GM23338 (cell line): ENCODE results near the gene EXOSC1. TPM values are rescaled to one million over a fixed set of nuclear protein-coding genes. Genes with fewer than 3 reads are reported as not detected.

Experiments used
- ATAC-seq: fragments of 200-7000 bp; cut with Tn5 transposase; 3 replicates; pipeline ENCODE4 v1.9.1; 2020
- DNase-seq: peaks from one replicate; pipeline ENCODE4 v3.0.0-alpha.2; 2015; ENCODE audit warnings: low spot score
- H2AFZ ChIP-seq: fragments of 200-600 bp; sonication (generic); 2 replicates; pipeline ENCODE4 v1.8.0; 2016; ENCODE audit warnings: antibody characterized with exemption, mild to moderate bottlenecking, moderate library complexity
- H3F3A ChIP-seq: fragments of 200-600 bp; sonication (generic); replicated peaks from 2 replicates; pipeline ENCODE4 v1.8.0; 2017; ENCODE audit warnings: antibody characterized with exemption, mixed run types, low read depth
- H3K27ac ChIP-seq: fragments of 200-600 bp; sonication (generic); 2 replicates; pipeline ENCODE4 v1.6.1; 2016; ENCODE audit warnings: low read depth
- H3K27me3 ChIP-seq: fragments of 200-600 bp; sonication (generic); 2 replicates; pipeline ENCODE4 v1.8.0; 2016; ENCODE audit warnings: mild to moderate bottlenecking, mixed run types, moderate library complexity; ENCODE audit not compliant: insufficient read depth
- H3K36me3 ChIP-seq: fragments of 200-600 bp; sonication (generic); 2 replicates; pipeline ENCODE4 v1.8.0; 2016; ENCODE audit warnings: mild to moderate bottlenecking; ENCODE audit not compliant: insufficient read depth
- H3K4me1 ChIP-seq: fragments of 200-600 bp; sonication (generic); 2 replicates; pipeline ENCODE4 v1.8.0; 2016; ENCODE audit warnings: mild to moderate bottlenecking, moderate library complexity; ENCODE audit not compliant: insufficient read depth
- H3K4me2 ChIP-seq: fragments of 200-600 bp; sonication (generic); 2 replicates; pipeline ENCODE4 v1.7.1; 2017; ENCODE audit warnings: mixed run types
- H3K4me3 ChIP-seq: fragments of 200-600 bp; sonication (generic); 2 replicates; pipeline ENCODE4 v1.6.1; 2016; ENCODE audit warnings: mixed run types
- H3K79me2 ChIP-seq: fragments of 200-600 bp; sonication (generic); replicated peaks from 2 replicates; pipeline ENCODE4 v1.8.0; 2017; ENCODE audit warnings: mild to moderate bottlenecking; ENCODE audit not compliant: insufficient read depth
- H3K9me2 ChIP-seq: fragments of 200-600 bp; sonication (generic); 2 replicates; pipeline ENCODE4 v1.8.0; 2017; ENCODE audit not compliant: insufficient read depth
- H4K20me1 ChIP-seq: fragments of 200-600 bp; sonication (generic); replicated peaks from 2 replicates; pipeline ENCODE4 v1.8.0; 2017; ENCODE audit warnings: mild to moderate bottlenecking; ENCODE audit not compliant: insufficient read depth
- H3K27ac Mint-ChIP-seq: 2 replicates; pipeline ENCODE4 v1.8.0; 2020; ENCODE audit warnings: inconsistent platforms, mild to moderate bottlenecking, moderate library complexity, mixed read lengths
- H3K27me3 Mint-ChIP-seq: 3 replicates; pipeline ENCODE4 v1.8.0; 2022; ENCODE audit warnings: low read depth, mild to moderate bottlenecking, moderate library complexity, mixed read lengths, inconsistent platforms; ENCODE audit not compliant: insufficient read depth, poor library complexity
- H3K36me3 Mint-ChIP-seq: 3 replicates; pipeline ENCODE4 v1.8.0; 2021; ENCODE audit warnings: low read depth, mild to moderate bottlenecking, inconsistent platforms, moderate library complexity, mixed read lengths
- H3K4me1 Mint-ChIP-seq: 3 replicates; pipeline ENCODE4 v1.8.0; 2020; ENCODE audit warnings: mild to moderate bottlenecking, inconsistent platforms, mixed read lengths
- H3K4me3 Mint-ChIP-seq: 3 replicates; pipeline ENCODE4 v1.8.0; 2021; ENCODE audit warnings: moderate library complexity, mild to moderate bottlenecking, inconsistent platforms, mixed read lengths
- H3K9me3 Mint-ChIP-seq: 3 replicates; pipeline ENCODE4 v1.8.0; 2020; ENCODE audit warnings: moderate library complexity, mild to moderate bottlenecking, inconsistent platforms, mixed read lengths
- CREB1 ChIP-seq: fragments of 250-450 bp; sonication (Bioruptor Pico); IDR thresholded peaks from 2 replicates; pipeline ENCODE4 v1.5.0; 2020; ENCODE audit warnings: low read depth, mild to moderate bottlenecking, moderate library complexity
- EZH2 ChIP-seq: fragments of 200-600 bp; sonication (generic); IDR thresholded peaks from one replicate; pipeline ENCODE4 v1.8.0; 2017; ENCODE audit warnings: antibody characterized with exemption, mild to moderate bottlenecking, low read depth; ENCODE audit not compliant: unreplicated experiment
- EZH2phosphoT487 ChIP-seq: fragments of 200-600 bp; sonication (generic); IDR thresholded peaks from one replicate; pipeline ENCODE4 v1.8.1; 2018; ENCODE audit warnings: antibody characterized with exemption; ENCODE audit not compliant: unreplicated experiment
- JUNB ChIP-seq: IDR thresholded peaks from one replicate; pipeline ENCODE4 v1.6.1; 2016; ENCODE audit warnings: antibody characterized with exemption; ENCODE audit not compliant: unreplicated experiment
- POLR2AphosphoS5 ChIP-seq: IDR thresholded peaks from 2 replicates; pipeline ENCODE4 v1.6.1; 2016; ENCODE audit warnings: antibody characterized with exemption, low read depth
- STAT1 ChIP-seq: IDR thresholded peaks from one replicate; pipeline ENCODE4 v1.6.1; 2016; ENCODE audit warnings: antibody characterized with exemption; ENCODE audit not compliant: unreplicated experiment
- ZNF114 ChIP-seq: fragments of 250-450 bp; sonication (Bioruptor Pico); IDR thresholded peaks from 2 replicates; pipeline ENCODE4 v1.5.0; 2020; ENCODE audit warnings: mild to moderate bottlenecking, moderate library complexity
- ZNF331 ChIP-seq: fragments of 250-450 bp; sonication (Bioruptor Pico); IDR thresholded peaks from 2 replicates; pipeline ENCODE4 v1.5.0; 2020; ENCODE audit warnings: low read depth, mild to moderate bottlenecking, moderate library complexity
- polyA plus RNA-seq: library from polyadenylated mRNA; unstranded; fragments of >200 nt; fragmentation: Nextera tagmentation; extraction: Ambion mirVana; gene quantifications from 2 replicates; pipeline ENCODE4 v1.2.1, GENCODE V29; 2016
- total RNA-seq: library from RNA; depleted of rRNA; stranded (reverse); fragments of >200 nt; shearing (Covaris generic); gene quantifications from 2 replicates; pipeline ENCODE4 v1.2.3, GENCODE V29; 2014
- TF ChIP-seq, protein P1 (sequence below): IDR thresholded peaks from one replicate; pipeline ENCODE4 v1.6.1; 2018; ENCODE audit warnings: antibody characterized with exemption; ENCODE audit not compliant: unreplicated experiment
- TF ChIP-seq, protein P2 (sequence below): fragments of 250-450 bp; sonication (Bioruptor Pico); IDR thresholded peaks from 2 replicates; pipeline ENCODE4 v1.5.0; 2020; ENCODE audit warnings: mild to moderate bottlenecking, moderate library complexity
- TF ChIP-seq, protein P3 (sequence below): IDR thresholded peaks from 2 replicates; pipeline ENCODE4 v1.6.1; 2016; ENCODE audit warnings: antibody characterized with exemption

Gene EXOSC1
- total and polyA plus RNA-seq, 2 experiments from 2014 or later: 63.6 to 131 TPM

DNA sequence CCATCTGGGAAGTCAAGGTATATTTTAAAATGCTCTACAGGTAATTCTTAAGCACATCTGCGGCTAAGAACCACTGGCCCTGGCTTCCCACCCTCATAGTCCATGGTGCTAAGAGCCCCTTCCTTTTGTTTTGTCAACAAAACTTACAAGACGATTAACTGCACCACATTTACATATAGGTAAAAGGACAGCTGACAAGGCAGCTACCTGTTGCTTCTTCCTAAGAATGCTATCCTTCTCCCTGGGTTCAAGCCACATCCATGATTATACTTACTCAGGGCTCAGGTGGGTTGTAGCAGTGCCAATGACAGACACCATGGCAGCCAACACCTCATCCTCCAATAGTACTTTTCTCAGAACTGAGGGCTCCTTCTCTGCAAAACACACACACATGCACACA is 16.5 kb upstream of the EXOSC1 start (continued):
- TF ChIP-seq EZH2 (no peak), POLR2AphosphoS5 (no peak), EZH2phosphoT487 (no peak)

DNA sequence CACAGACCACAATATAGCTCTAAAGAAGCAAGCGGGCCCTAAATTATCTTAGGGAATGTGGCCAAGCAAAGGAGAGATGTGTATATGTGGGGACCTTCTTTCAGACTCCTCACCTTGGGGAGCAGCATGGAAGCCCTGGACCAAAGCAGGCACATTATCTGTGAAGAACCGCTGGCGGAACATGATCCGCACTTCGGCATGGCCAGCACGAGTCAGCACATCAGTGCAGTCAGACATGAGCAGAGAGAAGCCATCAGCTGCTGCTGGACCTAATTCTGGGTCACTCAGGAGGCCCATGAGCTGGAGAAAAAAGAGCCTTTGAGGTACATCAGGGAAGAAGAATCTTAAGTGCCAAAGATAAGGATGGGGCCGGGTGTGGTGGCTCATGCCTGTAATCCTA is 14.1 kb upstream of the EXOSC1 start:
- Histone ChIP-seq H3K27ac (no peak overlapping the region), H3K36me3 (peaks cover 57% of the 10 kb centered on the region), H3K4me3 (no peak overlapping the region), H2AFZ (no peak overlapping the region), H3K9me2 (no peaks in the 10 kb centered on the region), H3K79me2 (no peaks in the 10 kb centered on the region), H4K20me1 (peaks cover 17% of the 10 kb centered on the region), H3F3A (peaks cover 41% of the 10 kb centered on the region), H3K4me2 (no peak overlapping the region), H3K27me3 (no peaks in the 10 kb centered on the region), H3K4me1 (no peaks in the 10 kb centered on the region)
- no peaks in the 10 kb centered on the region for H3K9me3 Mint-ChIP-seq
- DNase-seq (no peak), ATAC-seq (no peak)
- H3K4me1 Mint-ChIP-seq: peaks cover 5% of the 10 kb centered on the region; the same call in 1 of the 3 replicates
- H3K27ac Mint-ChIP-seq: no peak overlapping the region
- H3K36me3 Mint-ChIP-seq: peaks cover 92% of the 10 kb centered on the region
- TF ChIP-seq, protein P1, sequence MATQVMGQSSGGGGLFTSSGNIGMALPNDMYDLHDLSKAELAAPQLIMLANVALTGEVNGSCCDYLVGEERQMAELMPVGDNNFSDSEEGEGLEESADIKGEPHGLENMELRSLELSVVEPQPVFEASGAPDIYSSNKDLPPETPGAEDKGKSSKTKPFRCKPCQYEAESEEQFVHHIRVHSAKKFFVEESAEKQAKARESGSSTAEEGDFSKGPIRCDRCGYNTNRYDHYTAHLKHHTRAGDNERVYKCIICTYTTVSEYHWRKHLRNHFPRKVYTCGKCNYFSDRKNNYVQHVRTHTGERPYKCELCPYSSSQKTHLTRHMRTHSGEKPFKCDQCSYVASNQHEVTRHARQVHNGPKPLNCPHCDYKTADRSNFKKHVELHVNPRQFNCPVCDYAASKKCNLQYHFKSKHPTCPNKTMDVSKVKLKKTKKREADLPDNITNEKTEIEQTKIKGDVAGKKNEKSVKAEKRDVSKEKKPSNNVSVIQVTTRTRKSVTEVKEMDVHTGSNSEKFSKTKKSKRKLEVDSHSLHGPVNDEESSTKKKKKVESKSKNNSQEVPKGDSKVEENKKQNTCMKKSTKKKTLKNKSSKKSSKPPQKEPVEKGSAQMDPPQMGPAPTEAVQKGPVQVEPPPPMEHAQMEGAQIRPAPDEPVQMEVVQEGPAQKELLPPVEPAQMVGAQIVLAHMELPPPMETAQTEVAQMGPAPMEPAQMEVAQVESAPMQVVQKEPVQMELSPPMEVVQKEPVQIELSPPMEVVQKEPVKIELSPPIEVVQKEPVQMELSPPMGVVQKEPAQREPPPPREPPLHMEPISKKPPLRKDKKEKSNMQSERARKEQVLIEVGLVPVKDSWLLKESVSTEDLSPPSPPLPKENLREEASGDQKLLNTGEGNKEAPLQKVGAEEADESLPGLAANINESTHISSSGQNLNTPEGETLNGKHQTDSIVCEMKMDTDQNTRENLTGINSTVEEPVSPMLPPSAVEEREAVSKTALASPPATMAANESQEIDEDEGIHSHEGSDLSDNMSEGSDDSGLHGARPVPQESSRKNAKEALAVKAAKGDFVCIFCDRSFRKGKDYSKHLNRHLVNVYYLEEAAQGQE: no peak
- TF ChIP-seq, protein P2, sequence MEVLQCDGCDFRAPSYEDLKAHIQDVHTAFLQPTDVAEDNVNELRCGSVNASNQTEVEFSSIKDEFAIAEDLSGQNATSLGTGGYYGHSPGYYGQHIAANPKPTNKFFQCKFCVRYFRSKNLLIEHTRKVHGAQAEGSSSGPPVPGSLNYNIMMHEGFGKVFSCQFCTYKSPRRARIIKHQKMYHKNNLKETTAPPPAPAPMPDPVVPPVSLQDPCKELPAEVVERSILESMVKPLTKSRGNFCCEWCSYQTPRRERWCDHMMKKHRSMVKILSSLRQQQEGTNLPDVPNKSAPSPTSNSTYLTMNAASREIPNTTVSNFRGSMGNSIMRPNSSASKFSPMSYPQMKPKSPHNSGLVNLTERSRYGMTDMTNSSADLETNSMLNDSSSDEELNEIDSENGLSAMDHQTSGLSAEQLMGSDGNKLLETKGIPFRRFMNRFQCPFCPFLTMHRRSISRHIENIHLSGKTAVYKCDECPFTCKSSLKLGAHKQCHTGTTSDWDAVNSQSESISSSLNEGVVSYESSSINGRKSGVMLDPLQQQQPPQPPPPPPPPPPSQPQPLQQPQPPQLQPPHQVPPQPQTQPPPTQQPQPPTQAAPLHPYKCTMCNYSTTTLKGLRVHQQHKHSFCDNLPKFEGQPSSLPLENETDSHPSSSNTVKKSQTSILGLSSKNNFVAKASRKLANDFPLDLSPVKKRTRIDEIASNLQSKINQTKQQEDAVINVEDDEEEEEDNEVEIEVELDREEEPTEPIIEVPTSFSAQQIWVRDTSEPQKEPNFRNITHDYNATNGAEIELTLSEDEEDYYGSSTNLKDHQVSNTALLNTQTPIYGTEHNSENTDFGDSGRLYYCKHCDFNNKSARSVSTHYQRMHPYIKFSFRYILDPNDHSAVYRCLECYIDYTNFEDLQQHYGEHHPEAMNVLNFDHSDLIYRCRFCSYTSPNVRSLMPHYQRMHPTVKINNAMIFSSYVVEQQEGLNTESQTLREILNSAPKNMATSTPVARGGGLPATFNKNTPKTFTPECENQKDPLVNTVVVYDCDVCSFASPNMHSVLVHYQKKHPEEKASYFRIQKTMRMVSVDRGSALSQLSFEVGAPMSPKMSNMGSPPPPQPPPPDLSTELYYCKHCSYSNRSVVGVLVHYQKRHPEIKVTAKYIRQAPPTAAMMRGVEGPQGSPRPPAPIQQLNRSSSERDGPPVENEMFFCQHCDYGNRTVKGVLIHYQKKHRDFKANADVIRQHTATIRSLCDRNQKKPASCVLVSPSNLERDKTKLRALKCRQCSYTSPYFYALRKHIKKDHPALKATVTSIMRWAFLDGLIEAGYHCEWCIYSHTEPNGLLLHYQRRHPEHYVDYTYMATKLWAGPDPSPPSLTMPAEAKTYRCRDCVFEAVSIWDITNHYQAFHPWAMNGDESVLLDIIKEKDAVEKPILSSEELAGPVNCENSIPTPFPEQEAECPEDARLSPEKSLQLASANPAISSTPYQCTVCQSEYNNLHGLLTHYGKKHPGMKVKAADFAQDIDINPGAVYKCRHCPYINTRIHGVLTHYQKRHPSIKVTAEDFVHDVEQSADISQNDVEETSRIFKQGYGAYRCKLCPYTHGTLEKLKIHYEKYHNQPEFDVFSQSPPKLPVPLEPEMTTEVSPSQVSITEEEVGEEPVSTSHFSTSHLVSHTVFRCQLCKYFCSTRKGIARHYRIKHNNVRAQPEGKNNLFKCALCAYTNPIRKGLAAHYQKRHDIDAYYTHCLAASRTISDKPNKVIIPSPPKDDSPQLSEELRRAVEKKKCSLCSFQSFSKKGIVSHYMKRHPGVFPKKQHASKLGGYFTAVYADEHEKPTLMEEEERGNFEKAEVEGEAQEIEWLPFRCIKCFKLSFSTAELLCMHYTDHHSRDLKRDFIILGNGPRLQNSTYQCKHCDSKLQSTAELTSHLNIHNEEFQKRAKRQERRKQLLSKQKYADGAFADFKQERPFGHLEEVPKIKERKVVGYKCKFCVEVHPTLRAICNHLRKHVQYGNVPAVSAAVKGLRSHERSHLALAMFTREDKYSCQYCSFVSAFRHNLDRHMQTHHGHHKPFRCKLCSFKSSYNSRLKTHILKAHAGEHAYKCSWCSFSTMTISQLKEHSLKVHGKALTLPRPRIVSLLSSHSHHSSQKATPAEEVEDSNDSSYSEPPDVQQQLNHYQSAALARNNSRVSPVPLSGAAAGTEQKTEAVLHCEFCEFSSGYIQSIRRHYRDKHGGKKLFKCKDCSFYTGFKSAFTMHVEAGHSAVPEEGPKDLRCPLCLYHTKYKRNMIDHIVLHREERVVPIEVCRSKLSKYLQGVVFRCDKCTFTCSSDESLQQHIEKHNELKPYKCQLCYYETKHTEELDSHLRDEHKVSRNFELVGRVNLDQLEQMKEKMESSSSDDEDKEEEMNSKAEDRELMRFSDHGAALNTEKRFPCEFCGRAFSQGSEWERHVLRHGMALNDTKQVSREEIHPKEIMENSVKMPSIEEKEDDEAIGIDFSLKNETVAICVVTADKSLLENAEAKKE: no peak
- TF ChIP-seq EZH2phosphoT487 (no peak), ZNF331 (CRISPR knock-in tag) (no peak), JUNB (no peak), EZH2 (no peak), POLR2AphosphoS5 (no peak), ZNF114 (CRISPR knock-in tag) (no peak), CREB1 (CRISPR knock-in tag) (no peak), STAT1 (no peak)
- TF ChIP-seq, protein P3, sequence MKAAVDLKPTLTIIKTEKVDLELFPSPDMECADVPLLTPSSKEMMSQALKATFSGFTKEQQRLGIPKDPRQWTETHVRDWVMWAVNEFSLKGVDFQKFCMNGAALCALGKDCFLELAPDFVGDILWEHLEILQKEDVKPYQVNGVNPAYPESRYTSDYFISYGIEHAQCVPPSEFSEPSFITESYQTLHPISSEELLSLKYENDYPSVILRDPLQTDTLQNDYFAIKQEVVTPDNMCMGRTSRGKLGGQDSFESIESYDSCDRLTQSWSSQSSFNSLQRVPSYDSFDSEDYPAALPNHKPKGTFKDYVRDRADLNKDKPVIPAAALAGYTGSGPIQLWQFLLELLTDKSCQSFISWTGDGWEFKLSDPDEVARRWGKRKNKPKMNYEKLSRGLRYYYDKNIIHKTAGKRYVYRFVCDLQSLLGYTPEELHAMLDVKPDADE: no peak
- H3K4me3 Mint-ChIP-seq: no peak overlapping the region
- peaks cover 12% of the 10 kb centered on the region for H3K27me3 Mint-ChIP-seq
